GM23248 (cell line): ENCODE results near the gene FILIP1L.

Experiments used
- EZH2 ChIP-seq: fragments of 200-600 bp; sonication (generic); IDR thresholded peaks from 2 replicates; pipeline ENCODE4 v1.6.1; 2018; ENCODE audit warnings: antibody characterized with exemption, mild to moderate bottlenecking; ENCODE audit not compliant: insufficient read depth, poor library complexity, severe bottlenecking
- EZH2phosphoT487 ChIP-seq: fragments of 200-600 bp; sonication (generic); IDR thresholded peaks from 2 replicates; pipeline ENCODE4 v1.6.1; 2018; ENCODE audit warnings: antibody characterized with exemption, moderate library complexity, mild to moderate bottlenecking, low read depth; ENCODE audit not compliant: insufficient read depth

DNA sequence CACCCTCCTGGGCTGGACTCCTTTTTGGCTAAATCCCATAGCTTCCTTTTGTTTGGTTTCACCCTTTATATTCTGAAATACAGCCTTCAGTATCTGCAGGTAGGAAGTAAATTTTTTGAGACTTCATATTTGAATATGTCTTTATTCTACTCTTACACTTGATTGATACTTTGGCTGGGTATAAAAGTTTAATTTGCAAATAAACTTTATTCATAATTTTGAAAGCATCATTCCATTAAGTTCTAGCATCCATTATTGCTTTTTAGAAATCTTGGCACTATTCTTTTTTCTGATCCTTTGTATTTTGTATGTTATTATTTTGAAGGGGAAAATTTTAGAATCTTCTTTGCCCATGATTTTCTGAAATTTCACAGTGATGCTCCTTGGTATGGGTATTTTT lies 41.3 kb upstream of the FILIP1L start:
- TF ChIP-seq EZH2 = no peak
- TF ChIP-seq EZH2phosphoT487 = no peak
